Breast epithelium (tissue), 4 donors: Measurements from ENCODE around the gene GJE1. TPM values are rescaled to one million over a fixed set of nuclear protein-coding genes. Genes with fewer than 3 reads are reported as not detected.
"Not testable (repeated sequence)": the region's sequence is repeated elsewhere in the genome, so short reads cannot be mapped to it uniquely, and the experiment has no call there.

Experiments used
- DNase-seq, 2 donors: peaks; one replicate each; pipeline ENCODE4 v3.0.0-alpha.2; 2019; ENCODE audit warnings: low spot score in 2 of 2
- H3K27ac ChIP-seq, 2 donors: fragments of 200-600 bp; sonication (generic) in 1 of 2; one replicate each; pipeline ENCODE4 v1.5.1; 2016 to 2019; ENCODE audit warnings: mild to moderate bottlenecking in 1 of 2
- H3K27me3 ChIP-seq, 2 donors: fragments of 200-600 bp; sonication (generic) in 1 of 2; one replicate each; pipeline versions ENCODE4 v1.5.1 to v1.6.0; 2017 to 2019; ENCODE audit warnings: control low read depth in 1 of 2, mild to moderate bottlenecking in 1 of 2
- H3K36me3 ChIP-seq: fragments of 200-600 bp; one replicate; pipeline ENCODE4 v1.5.1; 2019
- H3K4me1 ChIP-seq, 2 donors: fragments of 200-600 bp; sonication (generic); one replicate each; pipeline ENCODE4 v1.5.1; 2016 to 2019; ENCODE audit warnings: control low read depth in 1 of 2
- H3K4me3 ChIP-seq, 3 donors: fragments of 200-600 bp; sonication (generic); 1 replicate in 2 of 3; 2 replicates in 1 of 3; pipeline ENCODE4 v1.5.1; 2016 to 2019; ENCODE audit warnings: mild to moderate bottlenecking in 3 of 3, moderate library complexity in 2 of 3
- H3K9me3 ChIP-seq, 2 donors: fragments of 200-600 bp; sonication (generic) in 1 of 2; one replicate each; pipeline ENCODE4 v1.5.1; 2016 to 2019; ENCODE audit warnings: control low read depth in 1 of 2
- POLR2A ChIP-seq: fragments of 450-650 bp; IDR thresholded peaks from one replicate; pipeline ENCODE4 v1.6.1; 2016; ENCODE audit warnings: antibody characterized with exemption, mild to moderate bottlenecking, moderate library complexity
- POLR2AphosphoS5 ChIP-seq, 3 donors: sonication (generic); formaldehyde crosslinking; IDR thresholded peaks; one replicate each; pipeline ENCODE4 v1.6.1; 2017; ENCODE audit warnings: antibody characterized with exemption in 3 of 3
- intact Hi-C: fragments of 100-400 bp; cut with DNase I; formaldehyde crosslinking; loops from one replicate; pipeline ENCODE4 v1.15.1; 2023; ENCODE audit warnings: low total_unique reads
- total RNA-seq, 3 donors: library from RNA; depleted of rRNA; stranded (reverse); fragments of >200 nt; gene quantifications; one replicate each; pipeline ENCODE4 v1.1.0, GENCODE V29; 2016
- TF ChIP-seq, protein P1 (sequence below), 3 donors: fragments of 450-650 bp; IDR thresholded peaks; one replicate each; pipeline ENCODE4 v1.5.1; 2016 to 2017; ENCODE audit warnings: antibody characterized with exemption in 3 of 3, mild to moderate bottlenecking in 3 of 3, moderate library complexity in 3 of 3

The GJE1 gene
- total RNA-seq, 3 donors from 2014 or later, result not detected

DNA sequence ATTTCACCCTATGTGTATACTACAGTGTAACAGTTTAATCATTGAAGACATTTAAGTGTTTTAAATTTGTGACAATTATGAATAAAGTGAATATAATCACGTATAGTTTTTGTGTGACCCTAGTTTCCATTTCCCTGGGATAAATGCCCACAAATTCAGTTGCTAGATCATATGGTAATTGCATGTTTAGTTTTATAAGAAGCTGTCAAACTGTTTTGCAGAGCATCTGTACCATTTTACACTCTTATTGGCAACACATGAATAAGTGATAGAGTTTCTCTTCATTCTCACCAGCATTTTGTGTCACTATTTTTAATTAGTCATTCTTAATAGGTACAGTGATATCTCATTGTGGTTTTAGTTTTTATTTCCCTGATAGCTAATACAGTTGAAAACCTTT, 21.6 kb downstream of the GJE1 start:
- Histone ChIP-seq H3K27me3 (no peaks in the 10 kb centered on the region), H3K4me1 (peaks cover 0 to 3% of the 10 kb centered on the region in 2 donors), H3K36me3 (no peaks in the 10 kb centered on the region), H3K4me3 (no peak overlapping the region), H3K9me3 (no peaks in the 10 kb centered on the region), H3K27ac (no peak overlapping the region)
- intact Hi-C loops, result loop anchor here (5.0 kb wide), 1 partner anchor 1068 kb away; no protein-coding TSS in a partner anchor
- TF ChIP-seq POLR2AphosphoS5 (IDR thresholded peaks at IDR 0.05) (no peak), POLR2A (no peak)
- TF ChIP-seq, protein P1, sequence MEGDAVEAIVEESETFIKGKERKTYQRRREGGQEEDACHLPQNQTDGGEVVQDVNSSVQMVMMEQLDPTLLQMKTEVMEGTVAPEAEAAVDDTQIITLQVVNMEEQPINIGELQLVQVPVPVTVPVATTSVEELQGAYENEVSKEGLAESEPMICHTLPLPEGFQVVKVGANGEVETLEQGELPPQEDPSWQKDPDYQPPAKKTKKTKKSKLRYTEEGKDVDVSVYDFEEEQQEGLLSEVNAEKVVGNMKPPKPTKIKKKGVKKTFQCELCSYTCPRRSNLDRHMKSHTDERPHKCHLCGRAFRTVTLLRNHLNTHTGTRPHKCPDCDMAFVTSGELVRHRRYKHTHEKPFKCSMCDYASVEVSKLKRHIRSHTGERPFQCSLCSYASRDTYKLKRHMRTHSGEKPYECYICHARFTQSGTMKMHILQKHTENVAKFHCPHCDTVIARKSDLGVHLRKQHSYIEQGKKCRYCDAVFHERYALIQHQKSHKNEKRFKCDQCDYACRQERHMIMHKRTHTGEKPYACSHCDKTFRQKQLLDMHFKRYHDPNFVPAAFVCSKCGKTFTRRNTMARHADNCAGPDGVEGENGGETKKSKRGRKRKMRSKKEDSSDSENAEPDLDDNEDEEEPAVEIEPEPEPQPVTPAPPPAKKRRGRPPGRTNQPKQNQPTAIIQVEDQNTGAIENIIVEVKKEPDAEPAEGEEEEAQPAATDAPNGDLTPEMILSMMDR (IDR thresholded peaks at IDR 0.05), result no peak
- no peak for DNase-seq

- TF ChIP-seq POLR2A, result no peak
- no peak for TF ChIP-seq POLR2AphosphoS5 (IDR thresholded peaks at IDR 0.05)
- TF ChIP-seq, protein P1 (IDR thresholded peaks at IDR 0.05), result no peak
- Histone ChIP-seq H3K27ac (no peak overlapping the region), H3K4me3 (no peak overlapping the region), H3K27me3 (no peaks in the 10 kb centered on the region), H3K9me3 (no peaks in the 10 kb centered on the region), H3K4me1 (peaks cover 0 to 3% of the 10 kb centered on the region in 2 donors), H3K36me3 (no peaks in the 10 kb centered on the region)
- DNase-seq, result no peak
- intact Hi-C loops, result no loop called here
Observed at GRCh38 chr6:142155091-142155490, 22.4 kb downstream of the GJE1 start.

DNA sequence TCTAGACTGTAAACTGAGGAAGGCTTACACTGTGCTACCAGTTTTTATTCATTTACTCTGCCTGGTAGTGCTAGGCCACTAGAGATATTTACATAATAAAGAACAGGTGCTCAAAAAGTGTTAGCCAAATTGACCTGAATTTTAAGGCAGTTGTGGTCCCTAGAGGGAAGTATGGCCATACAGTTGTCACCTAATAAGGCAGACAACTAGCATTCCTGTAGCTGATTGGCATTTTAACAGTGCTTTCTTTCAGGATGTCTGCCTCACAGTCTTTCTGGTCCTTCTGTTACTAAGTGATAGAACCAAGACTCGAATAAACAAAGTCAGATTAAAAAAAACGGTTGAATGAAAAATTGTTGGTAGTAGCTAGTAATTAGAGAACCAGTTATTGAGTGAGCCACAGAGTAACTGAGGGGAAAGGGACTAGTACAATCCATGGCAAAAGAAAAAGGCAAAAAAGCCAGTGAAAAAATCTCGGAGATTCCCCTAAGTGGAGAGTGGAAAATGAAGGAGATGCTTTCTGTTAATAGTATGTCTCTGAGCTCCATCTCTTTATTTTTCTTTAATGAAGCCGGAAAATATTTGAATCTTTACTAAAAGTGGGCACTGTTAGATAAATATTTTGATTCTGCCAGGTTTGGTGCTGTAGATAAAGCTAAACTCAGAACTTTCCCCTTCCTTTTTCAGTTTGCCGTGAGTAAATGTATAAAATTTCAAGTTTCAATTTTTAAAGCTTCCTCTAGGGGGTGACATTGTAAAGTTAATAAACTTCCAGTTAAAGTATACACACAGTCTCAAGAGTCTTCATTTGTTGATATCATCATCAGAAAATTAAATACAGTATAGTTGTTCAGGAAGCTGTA, 23.4 kb downstream of the GJE1 start:
- DNase-seq, result no peak
- H3K27me3 ChIP-seq, result no peaks in the 10 kb centered on the region
- TF ChIP-seq POLR2A, result no peak
- TF ChIP-seq, protein P1 (IDR thresholded peaks at IDR 0.05), result peak in 2 of 3 donors; percentile 30 to 38
- TF ChIP-seq POLR2AphosphoS5 (IDR thresholded peaks at IDR 0.05), result no peak
- peaks cover 0 to 3% of the 10 kb centered on the region in 2 donors for H3K4me1 ChIP-seq
- no peaks in the 10 kb centered on the region for H3K36me3 ChIP-seq
- H3K9me3 ChIP-seq, result no peaks in the 10 kb centered on the region
- H3K27ac ChIP-seq, result no peak overlapping the region
- intact Hi-C loops, result no loop called here
- no peak overlapping the region for H3K4me3 ChIP-seq

DNA sequence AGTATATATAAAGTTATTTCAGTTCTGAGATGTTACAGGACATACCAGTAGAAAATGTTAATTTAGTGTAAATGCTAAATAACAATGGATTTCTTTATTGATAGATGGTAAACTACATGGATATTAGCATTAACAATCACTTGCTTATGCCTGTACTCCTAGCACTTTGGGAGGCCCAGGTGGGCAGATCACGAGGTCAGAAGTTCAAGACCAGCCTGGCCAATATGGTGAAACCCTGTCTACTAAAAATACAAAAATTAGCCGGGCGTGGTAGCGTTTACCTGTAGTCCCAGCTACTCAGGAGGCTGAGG, 24.0 kb downstream of the GJE1 start:
- DNase-seq, H3K36me3 ChIP-seq, intact Hi-C loops, H3K4me1 ChIP-seq, H3K4me3 ChIP-seq, H3K9me3 ChIP-seq, H3K27ac ChIP-seq, H3K27me3 ChIP-seq: not testable (repeated sequence)

DNA sequence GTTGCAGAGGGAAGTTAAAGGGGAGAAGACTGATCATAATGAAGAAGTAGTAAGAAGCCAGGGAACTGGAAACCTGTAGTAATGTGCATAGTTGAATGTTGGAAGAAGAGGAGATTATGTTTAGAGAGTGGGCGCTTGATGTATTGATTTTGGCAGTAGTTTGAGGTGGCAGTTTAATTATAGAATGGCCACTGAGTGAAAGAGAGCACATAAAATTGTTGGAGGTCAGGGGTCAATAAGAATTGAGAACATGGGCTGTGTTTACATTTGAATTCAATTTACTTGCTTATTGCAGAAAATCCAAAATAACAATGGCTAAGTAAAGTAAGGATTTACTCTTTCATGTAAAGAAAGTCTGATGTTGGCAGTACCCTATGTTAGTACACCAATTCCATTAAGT, 30.1 kb downstream of the GJE1 start:
- Histone ChIP-seq H3K27ac (no peak overlapping the region), H3K36me3 (peaks cover 4% of the 10 kb centered on the region), H3K9me3 (no peaks in the 10 kb centered on the region), H3K4me1 (no peaks in the 10 kb centered on the region), H3K27me3 (no peaks in the 10 kb centered on the region), H3K4me3 (no peak overlapping the region)
- TF ChIP-seq POLR2AphosphoS5 (IDR thresholded peaks at IDR 0.05) (no peak), POLR2A (no peak)
- TF ChIP-seq, protein P1 (IDR thresholded peaks at IDR 0.05), result no peak
- no peak for DNase-seq
- intact Hi-C loops, result no loop called here
